GM23338 (cell line): Measurements from ENCODE around the gene WDR31.
A peak's percentile ranks its signal among the peaks of the same experiment; 100 is the strongest.

ENCODE experiments used
- EZH2 ChIP-seq: fragments of 200-600 bp; sonication (generic); IDR thresholded peaks from one replicate; pipeline ENCODE4 v1.8.0; 2017; ENCODE audit warnings: antibody characterized with exemption, mild to moderate bottlenecking, low read depth; ENCODE audit not compliant: unreplicated experiment
- EZH2phosphoT487 ChIP-seq: fragments of 200-600 bp; sonication (generic); IDR thresholded peaks from one replicate; pipeline ENCODE4 v1.8.1; 2018; ENCODE audit warnings: antibody characterized with exemption; ENCODE audit not compliant: unreplicated experiment
- JUNB ChIP-seq: IDR thresholded peaks from one replicate; pipeline ENCODE4 v1.6.1; 2016; ENCODE audit warnings: antibody characterized with exemption; ENCODE audit not compliant: unreplicated experiment
- NANOG ChIP-seq: IDR thresholded peaks from 2 replicates; pipeline ENCODE4 v1.6.1; 2016; ENCODE audit warnings: antibody characterized with exemption, borderline replicate concordance
- POLR2AphosphoS5 ChIP-seq: IDR thresholded peaks from 2 replicates; pipeline ENCODE4 v1.6.1; 2016; ENCODE audit warnings: antibody characterized with exemption, low read depth
- ZNF114 ChIP-seq: fragments of 250-450 bp; sonication (Bioruptor Pico); IDR thresholded peaks from 2 replicates; pipeline ENCODE4 v1.5.0; 2020; ENCODE audit warnings: mild to moderate bottlenecking, moderate library complexity
- ZNF331 ChIP-seq: fragments of 250-450 bp; sonication (Bioruptor Pico); IDR thresholded peaks from 2 replicates; pipeline ENCODE4 v1.5.0; 2020; ENCODE audit warnings: low read depth, mild to moderate bottlenecking, moderate library complexity
- TF ChIP-seq, protein P1 (sequence below), 2 experiments: fragments of 200-600 bp in 1 of 2; sonication (generic) in 1 of 2; conservative IDR thresholded peaks; 2 replicates each; pipeline versions ENCODE4 v1.5.1 to v1.6.1; 2016 to 2017; ENCODE audit warnings: antibody characterized with exemption in 2 of 2, low read depth in 2 of 2, mild to moderate bottlenecking in 2 of 2, moderate library complexity in 1 of 2
- TF ChIP-seq, protein P2 (sequence below): IDR thresholded peaks from one replicate; pipeline ENCODE4 v1.6.1; 2018; ENCODE audit warnings: antibody characterized with exemption; ENCODE audit not compliant: unreplicated experiment

DNA sequence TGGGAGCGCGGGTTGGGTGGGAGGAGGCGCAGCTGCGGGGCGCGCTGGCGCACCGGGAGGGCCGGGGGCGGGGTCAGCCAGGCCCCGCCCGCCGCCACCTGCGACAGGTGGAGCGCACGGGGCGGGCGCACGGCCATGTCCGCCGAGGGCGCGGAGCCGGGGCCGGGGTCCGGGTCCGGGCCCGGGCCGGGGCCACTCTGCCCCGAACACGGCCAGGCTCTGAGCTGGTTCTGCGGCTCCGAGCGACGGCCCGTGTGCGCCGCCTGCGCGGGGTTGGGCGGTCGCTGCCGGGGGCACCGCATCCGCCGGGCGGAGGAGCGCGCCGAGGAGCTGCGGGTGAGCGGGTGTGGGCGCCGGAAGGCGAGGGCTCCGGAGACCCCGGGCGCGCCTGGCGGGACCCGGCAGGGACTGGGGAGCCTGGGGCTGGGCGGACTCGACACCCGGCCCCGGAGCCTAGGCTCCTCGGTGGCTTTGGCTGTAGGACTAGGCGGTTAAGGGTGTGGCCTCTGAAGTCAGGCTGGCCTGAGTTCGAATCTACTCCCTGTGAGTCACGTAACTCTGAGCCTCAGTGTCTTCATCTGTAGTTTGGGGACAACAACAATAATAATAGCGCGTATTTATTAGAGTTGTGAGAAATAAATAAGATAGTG is 9.5 kb upstream of the WDR31 start, which contains the start of gene BSPRY:
- TF ChIP-seq, protein P1, sequence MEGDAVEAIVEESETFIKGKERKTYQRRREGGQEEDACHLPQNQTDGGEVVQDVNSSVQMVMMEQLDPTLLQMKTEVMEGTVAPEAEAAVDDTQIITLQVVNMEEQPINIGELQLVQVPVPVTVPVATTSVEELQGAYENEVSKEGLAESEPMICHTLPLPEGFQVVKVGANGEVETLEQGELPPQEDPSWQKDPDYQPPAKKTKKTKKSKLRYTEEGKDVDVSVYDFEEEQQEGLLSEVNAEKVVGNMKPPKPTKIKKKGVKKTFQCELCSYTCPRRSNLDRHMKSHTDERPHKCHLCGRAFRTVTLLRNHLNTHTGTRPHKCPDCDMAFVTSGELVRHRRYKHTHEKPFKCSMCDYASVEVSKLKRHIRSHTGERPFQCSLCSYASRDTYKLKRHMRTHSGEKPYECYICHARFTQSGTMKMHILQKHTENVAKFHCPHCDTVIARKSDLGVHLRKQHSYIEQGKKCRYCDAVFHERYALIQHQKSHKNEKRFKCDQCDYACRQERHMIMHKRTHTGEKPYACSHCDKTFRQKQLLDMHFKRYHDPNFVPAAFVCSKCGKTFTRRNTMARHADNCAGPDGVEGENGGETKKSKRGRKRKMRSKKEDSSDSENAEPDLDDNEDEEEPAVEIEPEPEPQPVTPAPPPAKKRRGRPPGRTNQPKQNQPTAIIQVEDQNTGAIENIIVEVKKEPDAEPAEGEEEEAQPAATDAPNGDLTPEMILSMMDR (conservative IDR thresholded peaks at IDR 0.05; ENCODE audit: low read depth in 2 of 2) = no peak
- no peak for TF ChIP-seq EZH2
- TF ChIP-seq POLR2AphosphoS5 = peak; percentile 37; the same call in 1 of the 2 replicates
- no peak for TF ChIP-seq NANOG
- TF ChIP-seq, protein P2, sequence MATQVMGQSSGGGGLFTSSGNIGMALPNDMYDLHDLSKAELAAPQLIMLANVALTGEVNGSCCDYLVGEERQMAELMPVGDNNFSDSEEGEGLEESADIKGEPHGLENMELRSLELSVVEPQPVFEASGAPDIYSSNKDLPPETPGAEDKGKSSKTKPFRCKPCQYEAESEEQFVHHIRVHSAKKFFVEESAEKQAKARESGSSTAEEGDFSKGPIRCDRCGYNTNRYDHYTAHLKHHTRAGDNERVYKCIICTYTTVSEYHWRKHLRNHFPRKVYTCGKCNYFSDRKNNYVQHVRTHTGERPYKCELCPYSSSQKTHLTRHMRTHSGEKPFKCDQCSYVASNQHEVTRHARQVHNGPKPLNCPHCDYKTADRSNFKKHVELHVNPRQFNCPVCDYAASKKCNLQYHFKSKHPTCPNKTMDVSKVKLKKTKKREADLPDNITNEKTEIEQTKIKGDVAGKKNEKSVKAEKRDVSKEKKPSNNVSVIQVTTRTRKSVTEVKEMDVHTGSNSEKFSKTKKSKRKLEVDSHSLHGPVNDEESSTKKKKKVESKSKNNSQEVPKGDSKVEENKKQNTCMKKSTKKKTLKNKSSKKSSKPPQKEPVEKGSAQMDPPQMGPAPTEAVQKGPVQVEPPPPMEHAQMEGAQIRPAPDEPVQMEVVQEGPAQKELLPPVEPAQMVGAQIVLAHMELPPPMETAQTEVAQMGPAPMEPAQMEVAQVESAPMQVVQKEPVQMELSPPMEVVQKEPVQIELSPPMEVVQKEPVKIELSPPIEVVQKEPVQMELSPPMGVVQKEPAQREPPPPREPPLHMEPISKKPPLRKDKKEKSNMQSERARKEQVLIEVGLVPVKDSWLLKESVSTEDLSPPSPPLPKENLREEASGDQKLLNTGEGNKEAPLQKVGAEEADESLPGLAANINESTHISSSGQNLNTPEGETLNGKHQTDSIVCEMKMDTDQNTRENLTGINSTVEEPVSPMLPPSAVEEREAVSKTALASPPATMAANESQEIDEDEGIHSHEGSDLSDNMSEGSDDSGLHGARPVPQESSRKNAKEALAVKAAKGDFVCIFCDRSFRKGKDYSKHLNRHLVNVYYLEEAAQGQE = no peak
- no peak for TF ChIP-seq ZNF114 (CRISPR knock-in tag)
- no peak for TF ChIP-seq JUNB
- no peak for TF ChIP-seq EZH2phosphoT487
- TF ChIP-seq ZNF331 = no peak
